ENCODE measurements around the gene GOLGA6L10. TPM values are rescaled to one million over a fixed set of nuclear protein-coding genes. Genes with fewer than 3 reads are reported as not detected.
"Not testable (repeated sequence)": the region's sequence is repeated elsewhere in the genome, so short reads cannot be mapped to it uniquely, and the experiment has no call there.

The GOLGA6L10 gene
- total and polyA plus RNA-seq, 12 donors, result 0.14 to 4.4 (median 0.99) TPM

- H3K27me3 ChIP-seq, result no peaks in the 10 kb centered on the region
- intact Hi-C loops (cut with DNase I), result no loop called here
- H3K4me3 ChIP-seq, result no peak overlapping the region
- DNase-seq, result no peak
- no peaks in the 10 kb centered on the region for H3K4me1 ChIP-seq (replicated peaks in 1 of 2)
- H3K27ac ChIP-seq, result no peak overlapping the region
- TF ChIP-seq POLR2A (IDR thresholded peaks at IDR 0.05), result no peak
- TF ChIP-seq, protein P1, sequence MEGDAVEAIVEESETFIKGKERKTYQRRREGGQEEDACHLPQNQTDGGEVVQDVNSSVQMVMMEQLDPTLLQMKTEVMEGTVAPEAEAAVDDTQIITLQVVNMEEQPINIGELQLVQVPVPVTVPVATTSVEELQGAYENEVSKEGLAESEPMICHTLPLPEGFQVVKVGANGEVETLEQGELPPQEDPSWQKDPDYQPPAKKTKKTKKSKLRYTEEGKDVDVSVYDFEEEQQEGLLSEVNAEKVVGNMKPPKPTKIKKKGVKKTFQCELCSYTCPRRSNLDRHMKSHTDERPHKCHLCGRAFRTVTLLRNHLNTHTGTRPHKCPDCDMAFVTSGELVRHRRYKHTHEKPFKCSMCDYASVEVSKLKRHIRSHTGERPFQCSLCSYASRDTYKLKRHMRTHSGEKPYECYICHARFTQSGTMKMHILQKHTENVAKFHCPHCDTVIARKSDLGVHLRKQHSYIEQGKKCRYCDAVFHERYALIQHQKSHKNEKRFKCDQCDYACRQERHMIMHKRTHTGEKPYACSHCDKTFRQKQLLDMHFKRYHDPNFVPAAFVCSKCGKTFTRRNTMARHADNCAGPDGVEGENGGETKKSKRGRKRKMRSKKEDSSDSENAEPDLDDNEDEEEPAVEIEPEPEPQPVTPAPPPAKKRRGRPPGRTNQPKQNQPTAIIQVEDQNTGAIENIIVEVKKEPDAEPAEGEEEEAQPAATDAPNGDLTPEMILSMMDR (IDR thresholded peaks at IDR 0.05), result no peak
- no peaks in the 10 kb centered on the region for H3K9me3 ChIP-seq (replicated peaks in 1 of 3)
- 85 to 94% (median 89%) methylated on average over 3 to 12 of the region's 12 CpGs for WGBS, 4 donors
- no peaks in the 10 kb centered on the region for H3K36me3 ChIP-seq (replicated peaks in 1 of 2)
Observed at GRCh38 chr15:82317091-82317489, 32.2 kb downstream of the GOLGA6L10 start.

GRCh38 chr15:82316247-82317090, 32.8 kb downstream of the GOLGA6L10 start:
- H3K4me1 ChIP-seq (replicated peaks in 1 of 2); intact Hi-C loops (cut with DNase I); H3K27me3 ChIP-seq; H3K36me3 ChIP-seq (replicated peaks in 1 of 2); DNase-seq; H3K27ac ChIP-seq; H3K4me3 ChIP-seq; H3K9me3 ChIP-seq (replicated peaks in 1 of 3): not testable (repeated sequence)
- 91 to 95% (median 92%) methylated on average over 10 to 23 of the region's 23 CpGs for WGBS, 4 donors

DNA sequence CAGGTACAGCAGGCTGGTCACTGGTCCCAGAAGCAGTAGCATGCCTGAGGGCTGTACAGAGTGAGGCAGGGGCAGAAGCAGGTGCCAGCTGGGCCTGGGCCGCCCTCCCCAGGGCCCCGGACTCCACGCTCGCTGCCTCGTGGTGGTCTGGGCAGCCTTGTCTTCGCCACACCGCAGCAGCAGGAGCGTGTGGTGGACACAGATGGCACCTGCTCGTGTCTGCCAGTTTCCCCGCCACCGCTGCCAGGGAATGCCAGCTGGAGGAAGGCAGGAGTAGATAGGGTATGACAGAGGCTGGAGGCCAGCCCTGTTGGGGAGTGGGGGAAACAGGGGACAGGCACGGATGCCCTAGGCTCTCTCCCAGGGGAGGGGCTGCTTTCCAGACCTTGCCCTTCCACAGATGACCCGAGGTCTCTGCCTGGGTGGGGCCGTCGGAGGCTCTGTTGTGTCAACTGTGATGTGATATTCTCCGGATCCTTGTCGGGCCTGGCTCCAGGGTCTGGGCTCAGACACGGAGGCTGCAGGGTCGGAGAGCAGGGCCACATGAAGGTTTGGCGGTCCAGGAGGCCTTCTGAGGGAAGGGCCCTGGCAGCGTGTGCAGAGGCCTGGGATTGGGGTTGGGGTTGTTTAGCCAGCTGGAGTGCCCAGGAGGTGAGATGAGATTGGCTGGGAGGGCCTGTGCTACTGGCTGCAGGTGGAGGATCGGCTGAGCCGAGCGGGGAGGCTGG, 33.6 kb downstream of the GOLGA6L10 start:
- H3K27ac ChIP-seq, result no peak overlapping the region
- H3K27me3 ChIP-seq, result no peaks in the 10 kb centered on the region
- WGBS, 4 donors, result 82 to 90% (median 87%) methylated on average over 12 to 24 of the region's 24 CpGs
- intact Hi-C loops (cut with DNase I), result no loop called here
- no peaks in the 10 kb centered on the region for H3K4me1 ChIP-seq (replicated peaks in 1 of 2)
- no peaks in the 10 kb centered on the region for H3K9me3 ChIP-seq (replicated peaks in 1 of 3)
- no peak for DNase-seq
- TF ChIP-seq, protein P1 (IDR thresholded peaks at IDR 0.05), result no peak
- no peak for TF ChIP-seq POLR2A (IDR thresholded peaks at IDR 0.05)
- H3K36me3 ChIP-seq (replicated peaks in 1 of 2), result no peaks in the 10 kb centered on the region
- no peak overlapping the region for H3K4me3 ChIP-seq

DNA sequence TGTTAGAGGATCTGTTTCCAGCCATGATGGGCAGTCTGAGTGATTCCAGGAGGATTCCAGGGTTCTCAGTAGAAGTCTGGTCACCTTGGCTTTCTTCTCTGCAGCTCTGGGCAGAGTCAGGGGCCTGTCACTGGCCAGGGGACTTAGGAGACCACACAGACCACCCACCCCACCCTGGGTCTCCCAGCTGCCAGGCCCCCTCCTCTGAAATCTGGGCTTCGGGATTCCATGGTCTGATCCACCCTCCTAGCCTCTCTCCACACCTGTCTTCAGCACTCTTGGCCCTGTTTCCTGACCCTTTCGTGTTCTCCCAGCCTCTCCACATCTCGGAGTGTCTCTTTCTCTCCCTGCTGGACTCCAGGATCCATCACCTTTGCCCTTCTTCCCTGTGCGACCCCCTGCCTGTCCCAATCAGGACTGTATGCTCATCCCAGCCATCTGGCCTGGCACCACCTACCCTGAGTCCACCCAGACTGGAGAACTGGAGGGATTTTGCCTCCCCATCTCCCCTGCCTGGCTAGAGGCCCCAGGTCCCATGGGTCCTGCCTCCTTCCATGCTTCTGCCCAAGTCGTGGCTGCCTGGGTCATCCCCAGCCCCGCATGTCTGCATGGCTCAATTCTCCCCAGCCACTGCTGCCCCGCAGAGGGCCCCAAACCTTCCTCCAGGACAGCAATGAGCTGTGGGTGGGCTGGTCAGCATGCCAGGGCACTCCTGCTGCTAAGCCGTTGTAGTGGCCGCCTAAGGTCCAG, 34.3 kb downstream of the GOLGA6L10 start:
- H3K4me3 ChIP-seq, result no peak overlapping the region
- no peak for TF ChIP-seq POLR2A (IDR thresholded peaks at IDR 0.05)
- TF ChIP-seq, protein P1 (IDR thresholded peaks at IDR 0.05), result no peak
- DNase-seq, result no peak
- intact Hi-C loops (cut with DNase I), result no loop called here
- H3K27ac ChIP-seq, result no peak overlapping the region
- 78 to 97% (median 79%) methylated on average over 6 to 9 of the region's 9 CpGs for WGBS, 4 donors
- H3K36me3 ChIP-seq (replicated peaks in 1 of 2), result no peaks in the 10 kb centered on the region
- H3K9me3 ChIP-seq (replicated peaks in 1 of 3), result no peaks in the 10 kb centered on the region
- H3K27me3 ChIP-seq, result no peaks in the 10 kb centered on the region
- H3K4me1 ChIP-seq (replicated peaks in 1 of 2), result no peaks in the 10 kb centered on the region

DNA sequence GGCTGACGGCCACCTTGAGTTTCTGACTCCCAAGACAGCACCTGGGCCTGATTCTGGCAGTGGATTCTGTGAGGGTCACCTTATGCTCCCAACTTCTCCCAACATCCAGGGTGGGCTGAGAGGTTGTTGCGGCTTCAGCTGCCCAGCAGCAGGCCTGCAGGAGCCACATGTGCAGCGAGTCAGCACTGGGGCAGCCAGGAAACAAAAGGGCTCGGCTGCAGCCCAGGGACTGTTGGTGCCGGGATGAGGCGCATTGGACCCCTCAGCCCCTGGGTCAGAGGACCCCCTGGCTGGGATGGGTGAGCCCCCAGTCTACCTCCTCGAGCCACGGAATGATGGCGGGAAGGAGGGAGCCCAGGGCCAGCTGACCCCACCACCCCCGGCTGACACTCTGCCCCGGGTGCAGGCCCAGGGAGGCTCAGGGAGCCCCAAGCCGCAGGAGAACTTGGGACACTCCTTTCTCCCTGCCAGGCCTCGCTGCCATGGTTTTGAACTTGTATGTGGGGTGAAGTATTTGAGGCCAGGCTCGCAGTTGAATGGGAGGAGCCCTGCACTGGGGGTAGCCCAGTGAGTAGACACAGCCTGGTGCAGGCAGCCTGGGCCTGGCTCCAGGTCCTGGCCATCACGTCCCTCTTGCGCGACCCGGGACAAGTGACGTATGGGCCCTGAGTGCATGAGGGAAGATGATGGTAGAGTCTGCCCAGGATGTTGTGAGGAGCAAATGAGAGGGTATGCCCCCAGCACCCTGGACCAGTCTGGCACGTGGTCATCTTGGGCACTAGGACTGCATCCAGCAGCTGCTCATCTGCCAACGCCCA, 35.1 kb downstream of the GOLGA6L10 start:
- H3K27ac ChIP-seq; H3K36me3 ChIP-seq (replicated peaks in 1 of 2); H3K9me3 ChIP-seq (replicated peaks in 1 of 3); H3K4me1 ChIP-seq (replicated peaks in 1 of 2); intact Hi-C loops (cut with DNase I); DNase-seq; H3K4me3 ChIP-seq; H3K27me3 ChIP-seq: not testable (repeated sequence)
- 86 to 90% (median 88%) methylated on average over 4 to 21 of the region's 21 CpGs for WGBS, 4 donors
